GM21786 (cell line): Measurements from ENCODE around the gene RPS18.
A peak's percentile ranks its signal among the peaks of the same experiment; 100 is the strongest.
"Not testable (repeated sequence)": the region's sequence is repeated elsewhere in the genome, so short reads cannot be mapped to it uniquely, and the experiment has no call there.

Source experiments
- ATAC-seq: cut with Tn5 transposase; IDR thresholded peaks from one replicate; pipeline ENCODE4 v1.9.1; 2021; ENCODE audit not compliant: unreplicated experiment

RPS18 gene

DNA sequence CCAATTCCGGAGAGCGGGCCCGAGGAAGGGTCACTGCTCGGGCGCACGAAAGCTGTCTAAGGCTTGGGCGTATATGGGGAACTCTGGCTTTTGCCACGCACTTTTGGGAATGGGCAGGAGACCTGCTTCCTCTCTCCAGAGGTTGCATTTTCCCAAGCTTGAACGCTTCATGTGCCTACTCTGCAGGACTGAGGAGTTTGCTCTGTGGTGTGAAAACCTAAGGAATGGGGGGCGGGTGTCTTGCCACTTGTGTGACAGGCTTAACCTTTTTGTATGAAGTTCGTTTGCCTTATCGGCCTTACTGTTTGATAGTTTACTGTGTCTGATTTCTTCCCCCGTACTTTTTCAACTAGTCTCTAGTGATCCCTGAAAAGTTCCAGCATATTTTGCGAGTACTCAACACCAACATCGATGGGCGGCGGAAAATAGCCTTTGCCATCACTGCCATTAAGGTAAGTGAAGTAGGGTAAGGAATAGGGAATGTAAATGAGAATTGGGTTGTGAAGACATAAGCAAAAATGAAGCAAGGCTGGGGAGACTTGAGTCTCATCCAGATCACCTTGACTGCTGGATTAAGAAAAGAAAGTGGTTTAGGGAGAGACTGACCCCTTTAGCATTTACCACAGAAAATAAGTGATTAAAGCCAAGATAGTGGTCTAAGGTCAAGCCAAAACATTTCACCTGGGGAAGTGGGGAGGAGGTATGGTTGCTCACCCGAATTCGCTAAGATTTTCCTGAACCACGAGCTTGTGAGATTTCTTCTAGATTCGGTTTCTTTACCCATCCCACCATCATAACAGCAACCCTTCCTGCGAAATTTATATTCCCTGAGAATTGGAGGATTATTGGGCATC is 627 bp downstream of the RPS18 start:
- ATAC-seq, result no peak

- ATAC-seq, result no peak
These were observed 1.5 kb downstream of the RPS18 start for GRCh38 chr6:33273129-33273923.

DNA sequence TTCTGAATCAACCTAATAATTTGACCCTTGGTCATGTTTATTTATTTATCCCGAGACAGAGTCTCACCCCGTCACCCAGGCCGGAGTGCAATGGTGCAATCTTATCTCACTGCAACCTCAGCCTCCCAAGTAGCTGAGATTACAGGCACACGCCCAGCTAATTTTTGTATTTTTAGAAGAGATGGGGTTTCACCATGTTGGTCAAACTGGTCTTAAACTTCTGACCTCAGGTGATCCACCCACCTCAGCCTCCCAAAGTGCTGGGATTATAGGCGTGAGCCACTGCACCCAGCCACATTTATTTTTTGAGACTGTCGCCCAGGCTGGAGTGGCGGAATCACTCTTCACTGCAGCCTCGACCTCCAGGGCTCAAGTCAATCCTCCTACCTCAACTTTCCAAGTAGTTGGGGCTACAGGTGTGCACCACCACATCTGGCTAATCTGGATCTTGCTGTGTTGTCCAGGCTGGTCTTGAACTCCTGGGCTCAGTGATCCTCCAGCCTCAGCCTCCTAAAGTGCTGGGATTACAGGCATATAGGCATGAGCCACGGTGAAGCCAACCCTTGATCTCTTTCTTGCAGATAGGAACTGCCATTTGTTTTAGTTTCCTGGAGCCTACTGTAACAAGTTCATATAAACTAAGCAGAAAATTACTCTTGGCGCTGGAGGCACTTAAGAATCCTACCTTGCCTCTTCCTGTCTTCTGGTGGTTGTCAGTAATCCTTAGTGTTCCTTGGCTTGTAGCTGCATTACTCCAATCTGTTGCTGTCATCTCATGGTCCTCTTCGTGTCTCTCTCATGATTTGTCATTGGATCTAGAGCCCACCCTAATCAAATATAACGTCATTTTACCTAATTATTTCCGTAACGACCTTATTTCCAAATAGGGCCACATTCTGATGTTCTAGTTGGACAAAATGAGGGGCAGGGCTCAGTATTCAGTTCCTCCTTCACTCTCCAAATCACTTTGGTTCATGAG is 2.3 kb downstream of the RPS18 start:
- ATAC-seq, result no peak

- not testable (repeated sequence) for ATAC-seq
These were observed 4.1 kb downstream of the RPS18 start for GRCh38 chr6:33275795-33276580.

DNA sequence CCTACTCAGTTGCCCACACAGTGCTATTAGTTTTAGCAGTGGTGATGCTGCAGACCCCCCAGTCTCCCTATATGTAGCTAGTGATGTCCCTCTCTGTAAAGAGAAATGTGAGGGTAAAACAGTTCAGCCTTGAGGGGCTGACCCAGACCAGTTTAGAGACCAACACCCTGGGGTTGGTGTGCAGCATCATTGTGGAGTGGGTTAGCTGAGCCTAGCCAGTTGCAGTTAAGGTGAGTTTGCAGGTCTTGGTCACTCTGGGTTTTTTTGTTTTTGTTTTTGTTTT is 4.6 kb downstream of the RPS18 start:
- no peak for ATAC-seq

- peak; percentile 57 for ATAC-seq
These were observed 5.2 kb downstream of the RPS18 start, which contains the start of gene B3GALT4 for GRCh38 chr6:33276864-33277662. Gene B3GALT4, plus strand, starts transcription at chr6:33277123. Its CDS starts 297 bp downstream, at chr6:33277420.

- ATAC-seq, result no peak
These were observed 6.0 kb downstream of the RPS18 start for GRCh38 chr6:33277663-33278391.

DNA sequence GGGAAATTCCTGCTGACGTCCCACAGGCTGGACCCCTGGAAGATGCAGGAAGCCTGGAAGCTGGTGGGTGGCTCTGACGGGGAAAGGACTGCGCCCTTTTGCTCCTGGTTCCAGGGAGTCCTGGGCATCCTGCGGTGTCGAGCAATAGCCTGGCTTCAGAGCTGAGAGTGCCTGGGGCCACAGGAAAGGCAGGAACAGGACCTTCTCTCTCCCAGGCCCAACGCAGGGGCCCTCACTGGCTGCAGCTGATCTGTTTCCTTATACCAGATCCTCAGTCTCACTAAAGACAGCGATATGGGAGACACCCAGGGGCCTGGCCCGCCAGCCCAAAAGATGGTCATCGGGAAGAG is 6.5 kb downstream of the RPS18 start:
- no peak for ATAC-seq

DNA sequence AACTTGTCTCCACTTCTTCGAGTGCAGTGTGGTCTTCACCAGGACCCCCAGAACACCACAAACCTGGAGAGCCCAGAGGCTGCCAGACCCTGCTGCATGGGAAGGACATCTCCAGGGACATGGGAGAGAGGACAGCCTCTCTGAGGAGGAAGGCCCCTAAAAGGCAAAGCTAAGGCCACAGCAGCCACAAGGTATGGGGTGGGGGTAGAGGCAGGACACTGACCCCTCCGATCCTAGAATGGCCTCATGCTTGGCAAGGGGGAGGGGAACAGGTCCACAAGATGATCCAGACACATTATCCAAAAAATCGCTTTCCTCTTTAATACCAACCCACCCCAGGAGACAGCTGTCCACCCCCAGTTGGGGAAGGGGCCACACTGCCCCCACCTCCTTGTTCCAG is 6.9 kb downstream of the RPS18 start:
- no peak for ATAC-seq

DNA sequence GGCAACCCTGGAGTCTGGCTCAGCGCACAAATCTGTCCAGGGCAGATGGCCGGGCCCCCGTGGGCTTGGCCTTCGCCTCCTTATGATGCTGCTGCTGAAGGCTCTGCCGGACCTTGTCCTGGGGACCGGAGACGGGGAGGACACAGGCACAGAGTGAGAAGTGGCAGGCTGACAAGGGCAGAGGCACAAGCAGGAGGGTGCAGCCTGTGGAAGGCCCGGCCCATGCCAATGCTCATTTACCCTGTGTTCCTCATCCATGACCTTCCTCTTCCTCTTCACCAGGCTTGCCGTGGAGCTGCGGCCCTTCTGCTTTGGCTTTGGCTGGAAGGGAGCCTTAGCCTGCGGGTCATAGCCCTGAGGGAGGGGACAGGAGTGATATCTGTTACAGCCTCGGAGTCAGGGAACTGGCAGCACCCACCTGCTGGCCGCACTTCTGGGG is 7.4 kb downstream of the RPS18 start:
- ATAC-seq, result no peak

DNA sequence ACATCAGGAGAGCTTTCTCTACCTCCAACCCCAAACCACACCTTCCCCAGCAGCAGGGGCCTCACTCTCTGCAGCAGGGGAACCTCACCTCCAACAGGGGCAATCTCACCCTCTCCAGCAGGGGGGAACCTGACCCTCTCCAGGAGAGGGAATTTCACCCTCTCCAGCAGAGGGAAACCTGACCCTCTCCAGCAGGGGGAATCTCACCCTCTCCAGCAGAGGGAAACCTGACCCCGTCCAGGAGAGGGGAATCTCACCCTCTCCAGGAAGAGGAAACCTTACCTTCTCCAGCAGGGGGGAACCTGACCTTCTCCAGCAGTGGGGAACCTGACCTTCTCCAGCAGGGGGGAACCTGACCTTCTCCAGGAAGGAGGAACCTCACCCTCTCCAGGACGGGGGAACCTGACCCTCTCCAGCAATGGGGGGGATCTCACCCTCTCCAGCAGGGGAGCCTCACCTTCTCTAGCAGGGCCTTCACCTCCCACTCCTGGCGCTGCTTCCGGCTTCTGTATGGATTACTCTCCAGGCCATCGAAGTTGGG is 8.2 kb downstream of the RPS18 start:
- no peak for ATAC-seq

- no peak for ATAC-seq
These were observed 8.7 kb downstream of the RPS18 start for GRCh38 chr6:33280539-33280938.

DNA sequence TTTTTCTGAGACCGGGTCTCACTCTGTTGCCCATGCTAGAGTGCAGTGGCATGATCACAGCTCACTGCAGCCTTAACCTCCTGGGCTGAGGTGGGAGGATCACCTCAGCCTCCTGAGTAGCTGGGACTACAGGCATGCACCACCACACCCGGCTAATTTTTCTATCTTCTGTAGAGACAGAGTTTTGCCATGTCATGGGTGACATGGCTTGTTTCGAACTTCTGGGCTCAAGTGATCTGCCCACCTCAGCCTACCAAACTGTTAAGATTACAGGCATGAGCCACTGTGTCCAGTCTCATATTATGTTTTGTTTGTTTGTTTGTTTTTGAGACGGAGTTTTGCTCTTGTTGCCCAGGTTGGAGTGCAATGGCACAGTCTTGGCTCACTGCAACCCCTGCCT is 13.3 kb downstream of the RPS18 start:
- ATAC-seq, result not testable (repeated sequence)

- no peak for ATAC-seq
These were observed 15.4 kb downstream of the RPS18 start for GRCh38 chr6:33286946-33287914.

- ATAC-seq, result no peak
These were observed 16.5 kb downstream of the RPS18 start for GRCh38 chr6:33288141-33288920.

- ATAC-seq, result peak; percentile 91
These were observed 17.3 kb downstream of the RPS18 start, which contains the start of the genes PFDN6 and WDR46 for GRCh38 chr6:33288921-33289783. Gene PFDN6, plus strand, starts transcription at chr6:33289601. Its CDS starts 256 bp downstream, at chr6:33289857. Gene WDR46, minus strand, starts transcription at chr6:33289239. Its CDS starts 69 bp downstream, at chr6:33289170.
